ENCODE results near the gene TDRD10. TPM values are rescaled to one million over a fixed set of nuclear protein-coding genes. Genes with fewer than 3 reads are reported as not detected.
A peak's percentile ranks its signal among the peaks of the same experiment; 100 is the strongest.

Gene TDRD10
- total and polyA plus RNA-seq, 2 experiments from 2014 or later = not detected

DNA sequence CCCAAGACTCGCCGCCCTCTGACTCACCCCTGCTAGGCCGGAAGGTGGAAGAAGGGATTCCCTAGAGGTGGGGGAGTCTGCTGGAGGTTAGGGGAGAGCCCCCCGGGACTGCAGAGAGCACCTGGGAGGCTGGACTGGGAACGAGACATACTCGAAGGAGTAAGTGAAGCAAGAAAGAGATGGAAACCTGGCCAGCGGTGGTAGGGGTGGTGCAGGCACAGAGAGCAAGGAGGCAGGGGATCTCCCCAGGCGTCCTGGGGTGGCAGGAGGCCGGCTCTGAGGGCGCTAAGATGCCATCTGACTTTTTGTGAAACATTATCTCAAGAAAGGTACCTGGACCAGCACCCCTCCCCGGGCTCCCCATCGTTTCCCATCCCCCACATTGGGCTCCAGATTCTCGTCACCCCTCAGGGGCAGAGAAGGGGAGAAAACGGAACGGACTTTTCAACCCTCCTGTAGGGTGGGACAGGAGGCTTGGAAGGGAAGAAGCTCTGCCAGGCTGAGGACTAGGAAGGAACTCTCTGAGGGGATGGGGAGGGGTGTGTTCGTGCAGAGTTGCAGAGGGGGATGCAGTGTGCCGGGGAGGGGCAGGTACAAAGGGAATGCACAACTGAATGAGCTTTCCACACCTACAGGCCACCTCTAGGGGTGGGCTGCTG is 66.3 kb downstream of the TDRD10 start:
- Histone ChIP-seq H3K4me2 (ENCODE audit: unreplicated experiment) (peak overlapping the region; percentile 60), H3F3A (ENCODE audit: insufficient read depth) (no peaks in the 10 kb centered on the region), H3K4me3 (peak overlapping the region; percentile 60), H3K27me3 (replicated peaks; ENCODE audit: insufficient read depth) (peaks cover 8% of the 10 kb centered on the region), H3K9me3 (ENCODE audit: low read depth) (no peaks in the 10 kb centered on the region), H3K27ac (no peak overlapping the region), H3K36me3 (ENCODE audit: low read depth) (no peaks in the 10 kb centered on the region), H3K79me2 (ENCODE audit: insufficient read depth) (no peaks in the 10 kb centered on the region), H4K20me1 (ENCODE audit: insufficient read depth) (no peaks in the 10 kb centered on the region), H3K4me1 (ENCODE audit: insufficient read depth) (no peaks in the 10 kb centered on the region), H3K9me2 (ENCODE audit: insufficient read depth) (no peaks in the 10 kb centered on the region), H3K9ac (no peak overlapping the region), H2AFZ (no peak overlapping the region)
- in situ Hi-C loops (cut with MboI) = loop anchor here (10.0 kb wide), 1 partner anchor 317 kb away; no protein-coding TSS in a partner anchor
- WGBS, 2 experiments (ENCODE audit: low coverage in 1 of 2, low lambda C conversion rate in 2 of 2, missing lambda C conversion rate in 2 of 2) = 19 to 21% methylated on average over 17 of the region's 17 CpGs
- DNase-seq = no peak
- TF ChIP-seq EZH2phosphoT487 (IDR thresholded peaks at IDR 0.05; ENCODE audit: insufficient read depth, low read depth) (no peak), EZH2 (IDR thresholded peaks at IDR 0.05; ENCODE audit: insufficient read depth, poor library complexity, severe bottlenecking) (no peak)

DNA sequence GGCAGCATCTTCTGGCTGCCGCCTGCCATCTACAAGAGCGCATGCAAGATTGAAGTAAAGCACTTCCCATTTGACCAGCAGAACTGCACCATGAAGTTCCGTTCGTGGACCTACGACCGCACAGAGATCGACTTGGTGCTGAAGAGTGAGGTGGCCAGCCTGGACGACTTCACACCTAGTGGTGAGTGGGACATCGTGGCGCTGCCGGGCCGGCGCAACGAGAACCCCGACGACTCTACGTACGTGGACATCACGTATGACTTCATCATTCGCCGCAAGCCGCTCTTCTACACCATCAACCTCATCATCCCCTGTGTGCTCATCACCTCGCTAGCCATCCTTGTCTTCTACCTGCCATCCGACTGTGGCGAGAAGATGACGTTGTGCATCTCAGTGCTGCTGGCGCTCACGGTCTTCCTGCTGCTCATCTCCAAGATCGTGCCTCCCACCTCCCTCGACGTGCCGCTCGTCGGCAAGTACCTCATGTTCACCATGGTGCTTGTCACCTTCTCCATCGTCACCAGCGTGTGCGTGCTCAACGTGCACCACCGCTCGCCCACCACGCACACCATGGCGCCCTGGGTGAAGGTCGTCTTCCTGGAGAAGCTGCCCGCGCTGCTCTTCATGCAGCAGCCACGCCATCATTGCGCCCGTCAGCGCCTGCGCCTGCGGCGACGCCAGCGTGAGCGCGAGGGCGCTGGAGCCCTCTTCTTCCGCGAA is 69.4 kb downstream of the TDRD10 start:
- Histone ChIP-seq H4K20me1 (ENCODE audit: insufficient read depth) (no peaks in the 10 kb centered on the region), H3K79me2 (ENCODE audit: insufficient read depth) (no peaks in the 10 kb centered on the region), H3K4me3 (no peak overlapping the region), H3F3A (ENCODE audit: insufficient read depth) (peaks cover 12% of the 10 kb centered on the region; the same call in 1 of the 2 replicates), H3K27me3 (replicated peaks; ENCODE audit: insufficient read depth) (peaks cover 8% of the 10 kb centered on the region), H3K36me3 (ENCODE audit: low read depth) (no peaks in the 10 kb centered on the region), H3K9me3 (ENCODE audit: low read depth) (no peaks in the 10 kb centered on the region), H3K9me2 (ENCODE audit: insufficient read depth) (no peaks in the 10 kb centered on the region), H3K4me2 (ENCODE audit: unreplicated experiment) (no peak overlapping the region), H3K9ac (no peak overlapping the region), H3K4me1 (ENCODE audit: insufficient read depth) (no peaks in the 10 kb centered on the region), H2AFZ (no peak overlapping the region), H3K27ac (no peak overlapping the region)
- TF ChIP-seq EZH2 (IDR thresholded peaks at IDR 0.05; ENCODE audit: insufficient read depth, poor library complexity, severe bottlenecking) (no peak), EZH2phosphoT487 (IDR thresholded peaks at IDR 0.05; ENCODE audit: insufficient read depth, low read depth) (no peak)
- in situ Hi-C loops (cut with MboI) = no loop called here
- WGBS, 2 experiments (ENCODE audit: low coverage in 1 of 2, low lambda C conversion rate in 2 of 2, missing lambda C conversion rate in 2 of 2) = 89 to 90% methylated on average over 45 to 59 of the region's 59 CpGs
- no peak for DNase-seq

DNA sequence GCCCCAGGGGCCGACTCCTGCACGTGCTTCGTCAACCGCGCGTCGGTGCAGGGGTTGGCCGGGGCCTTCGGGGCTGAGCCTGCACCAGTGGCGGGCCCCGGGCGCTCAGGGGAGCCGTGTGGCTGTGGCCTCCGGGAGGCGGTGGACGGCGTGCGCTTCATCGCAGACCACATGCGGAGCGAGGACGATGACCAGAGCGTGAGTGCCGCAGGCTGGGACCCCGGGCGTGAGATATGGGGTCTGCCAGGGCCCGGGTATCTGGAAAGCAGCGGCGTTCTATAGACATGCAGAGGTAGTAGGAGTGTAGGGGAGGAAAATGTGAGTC is 69.9 kb downstream of the TDRD10 start:
- no peak for TF ChIP-seq EZH2phosphoT487 (IDR thresholded peaks at IDR 0.05; ENCODE audit: insufficient read depth, low read depth)
- TF ChIP-seq EZH2 (IDR thresholded peaks at IDR 0.05; ENCODE audit: insufficient read depth, poor library complexity, severe bottlenecking) = no peak
- Histone ChIP-seq H4K20me1 (ENCODE audit: insufficient read depth) (no peaks in the 10 kb centered on the region), H3K36me3 (ENCODE audit: low read depth) (no peaks in the 10 kb centered on the region), H3K4me1 (ENCODE audit: insufficient read depth) (no peaks in the 10 kb centered on the region), H3K27ac (no peak overlapping the region), H3K9me2 (ENCODE audit: insufficient read depth) (no peaks in the 10 kb centered on the region), H3K9me3 (ENCODE audit: low read depth) (no peaks in the 10 kb centered on the region), H2AFZ (no peak overlapping the region), H3K27me3 (replicated peaks; ENCODE audit: insufficient read depth) (peaks cover 4% of the 10 kb centered on the region), H3K79me2 (ENCODE audit: insufficient read depth) (no peaks in the 10 kb centered on the region), H3K9ac (no peak overlapping the region), H3K4me3 (no peak overlapping the region), H3K4me2 (ENCODE audit: unreplicated experiment) (no peak overlapping the region), H3F3A (ENCODE audit: insufficient read depth) (peaks cover 12% of the 10 kb centered on the region; the same call in 1 of the 2 replicates)
- 92 to 96% methylated on average over 19 to 29 of the region's 29 CpGs for WGBS, 2 experiments (ENCODE audit: low coverage in 1 of 2, low lambda C conversion rate in 2 of 2, missing lambda C conversion rate in 2 of 2)
- in situ Hi-C loops (cut with MboI) = no loop called here
- no peak for DNase-seq

DNA sequence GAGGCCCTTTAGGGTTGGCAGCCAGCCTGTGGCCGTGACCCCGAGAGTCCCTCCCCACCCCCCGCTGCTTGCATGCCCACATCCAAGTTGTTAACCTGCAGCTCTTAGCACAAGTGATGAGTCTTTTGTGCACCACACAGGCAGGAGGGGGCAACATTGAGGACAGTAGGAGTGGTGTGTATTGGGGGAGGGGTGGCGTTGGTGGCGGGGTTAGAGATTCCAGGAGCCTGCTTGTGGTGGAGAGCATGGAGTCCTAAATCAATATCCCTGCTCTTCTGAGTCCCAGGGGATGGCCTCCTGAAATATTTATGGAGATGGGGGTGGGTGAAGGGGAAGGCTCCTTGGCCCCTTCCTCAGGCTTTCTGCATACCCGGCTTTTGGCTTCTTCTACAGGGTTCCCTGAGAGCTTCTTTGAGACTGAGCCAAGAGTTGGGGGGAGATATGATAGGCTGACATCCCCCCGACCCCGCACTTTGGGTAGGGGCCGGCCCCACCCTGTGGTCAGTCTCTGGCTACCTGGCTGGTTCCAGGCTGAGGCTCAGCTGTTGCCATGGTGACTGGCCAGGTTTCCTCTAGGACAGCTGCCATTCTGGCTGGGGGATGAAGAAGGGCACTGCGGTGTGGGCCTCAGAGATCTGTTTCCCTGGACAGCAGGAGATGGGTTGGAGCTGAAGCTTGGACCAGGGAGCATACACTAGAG is 70.6 kb downstream of the TDRD10 start:
- Histone ChIP-seq H3K4me2 (ENCODE audit: unreplicated experiment) (no peak overlapping the region), H3K79me2 (ENCODE audit: insufficient read depth) (no peaks in the 10 kb centered on the region), H3K27ac (no peak overlapping the region), H3K4me3 (no peak overlapping the region), H2AFZ (no peak overlapping the region), H3K4me1 (ENCODE audit: insufficient read depth) (no peaks in the 10 kb centered on the region), H4K20me1 (ENCODE audit: insufficient read depth) (no peaks in the 10 kb centered on the region), H3K9me3 (ENCODE audit: low read depth) (no peaks in the 10 kb centered on the region), H3K9me2 (ENCODE audit: insufficient read depth) (no peaks in the 10 kb centered on the region), H3K36me3 (ENCODE audit: low read depth) (no peaks in the 10 kb centered on the region), H3F3A (ENCODE audit: insufficient read depth) (peaks cover 12% of the 10 kb centered on the region; the same call in 1 of the 2 replicates), H3K27me3 (replicated peaks; ENCODE audit: insufficient read depth) (no peaks in the 10 kb centered on the region), H3K9ac (no peak overlapping the region)
- 54 to 58% methylated on average over 8 to 10 of the region's 10 CpGs for WGBS, 2 experiments (ENCODE audit: low coverage in 1 of 2, low lambda C conversion rate in 2 of 2, missing lambda C conversion rate in 2 of 2)
- in situ Hi-C loops (cut with MboI) = no loop called here
- no peak for TF ChIP-seq EZH2 (IDR thresholded peaks at IDR 0.05; ENCODE audit: insufficient read depth, poor library complexity, severe bottlenecking)
- no peak for TF ChIP-seq EZH2phosphoT487 (IDR thresholded peaks at IDR 0.05; ENCODE audit: insufficient read depth, low read depth)
- no peak for DNase-seq

All from GM23248 (cell line).